Stimulated activated CD8-positive, alpha-beta memory T cell treated with anti-CD3 and anti-CD28 coated beads, Interleukin-4, amount 100 ng/mL, for 24 hours (primary cell): ENCODE results near the gene BCAS4.
"Not testable (repeated sequence)": the region's sequence is repeated elsewhere in the genome, so short reads cannot be mapped to it uniquely, and the experiment has no call there.

Experiments used
- DNase-seq: peaks from one replicate; pipeline ENCODE4 v3.0.0-alpha.2; 2020; ENCODE audit warnings: low read depth

BCAS4 gene, protein sequence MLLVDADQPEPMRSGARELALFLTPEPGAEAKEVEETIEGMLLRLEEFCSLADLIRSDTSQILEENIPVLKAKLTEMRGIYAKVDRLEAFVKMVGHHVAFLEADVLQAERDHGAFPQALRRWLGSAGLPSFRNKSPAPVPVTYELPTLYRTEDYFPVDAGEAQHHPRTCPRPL

GRCh38 chr20:50794846-50795634, at the start of gene BCAS4:
Gene BCAS4, plus strand, starts transcription at chr20:50795061. Its CDS starts 23 bp downstream, at chr20:50795084.
- peak; percentile 79 for DNase-seq

DNA sequence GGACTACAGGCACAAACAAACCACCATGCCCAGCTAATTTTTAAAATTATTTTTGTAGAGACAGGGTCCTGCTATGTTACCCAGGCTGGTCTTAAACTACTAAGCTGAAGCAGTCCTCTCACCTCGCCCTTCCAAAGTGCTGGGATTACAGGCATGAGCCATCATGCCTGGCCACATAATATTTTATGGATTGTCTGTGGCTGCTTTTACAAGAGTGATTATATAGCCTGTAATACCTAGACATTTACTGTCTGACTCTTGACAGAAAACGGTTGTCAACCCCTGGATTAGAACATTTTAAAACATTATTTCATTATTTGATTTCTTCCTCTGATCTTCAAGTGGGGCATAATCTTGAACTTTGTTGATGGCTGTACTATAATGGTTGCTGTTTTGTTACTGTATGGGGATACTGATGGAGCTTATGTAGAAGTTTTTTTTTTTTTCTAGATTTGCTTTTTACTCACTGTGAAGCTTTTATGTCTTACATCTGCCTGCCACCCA, 49.2 kb upstream of the BCAS4 start:
- no peak for DNase-seq

DNA sequence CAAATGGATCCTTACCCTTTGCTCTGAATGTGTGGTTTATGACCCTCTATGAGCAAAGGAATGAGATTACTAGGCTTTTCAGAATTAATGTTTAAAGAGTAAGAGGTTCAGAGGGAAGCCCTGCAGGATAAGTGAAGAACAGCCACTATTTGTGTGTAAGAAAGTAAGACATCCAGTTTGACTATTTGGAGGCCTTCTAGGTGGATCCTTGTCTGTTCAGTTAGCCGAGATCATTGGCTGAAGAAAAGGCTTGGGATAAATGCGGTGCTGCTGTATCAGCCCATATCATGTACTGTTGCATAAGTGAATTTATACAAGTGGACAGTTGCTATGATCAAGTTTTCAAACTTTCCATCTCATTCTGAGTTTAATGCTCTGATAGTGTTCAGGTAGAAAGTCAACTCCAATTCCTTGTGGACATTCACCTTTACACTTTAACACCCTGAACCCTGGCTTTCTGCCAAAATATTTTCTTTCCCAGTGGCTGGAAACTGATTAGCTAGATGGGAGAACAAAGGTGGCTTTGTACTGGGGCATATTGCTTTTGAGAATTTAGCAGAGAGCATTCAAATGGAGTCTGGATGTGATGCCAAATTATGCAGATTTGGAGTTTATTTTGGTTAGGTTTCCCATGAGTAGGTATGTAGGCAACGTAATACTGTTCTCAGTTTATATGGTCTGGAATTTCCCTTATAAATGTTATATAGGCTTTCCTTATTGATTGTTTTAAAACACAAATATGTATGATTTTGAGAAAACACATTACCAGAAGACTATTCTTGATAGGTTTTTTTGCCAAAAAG, 48.5 kb upstream of the BCAS4 start:
- DNase-seq: no peak

DNA sequence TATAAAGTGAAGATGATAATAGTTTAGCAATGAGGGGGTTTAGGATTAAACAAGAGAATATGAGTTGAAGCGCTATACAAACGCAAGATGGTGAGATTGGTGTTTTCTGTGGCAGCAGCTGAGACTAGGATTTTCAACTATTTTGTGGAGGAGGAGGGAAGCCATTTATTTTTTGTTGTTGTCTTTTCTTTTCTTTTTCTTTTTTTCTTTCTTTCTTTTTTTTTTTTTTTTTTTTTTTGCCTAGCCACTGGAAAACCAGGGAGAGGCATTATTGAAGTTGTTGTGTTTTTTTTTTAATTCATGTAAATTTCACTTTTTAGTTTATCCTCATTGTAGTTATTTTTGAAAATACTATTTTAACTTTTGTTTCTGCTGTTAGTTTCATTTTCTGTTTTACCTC, 47.6 kb upstream of the BCAS4 start:
- no peak for DNase-seq

DNA sequence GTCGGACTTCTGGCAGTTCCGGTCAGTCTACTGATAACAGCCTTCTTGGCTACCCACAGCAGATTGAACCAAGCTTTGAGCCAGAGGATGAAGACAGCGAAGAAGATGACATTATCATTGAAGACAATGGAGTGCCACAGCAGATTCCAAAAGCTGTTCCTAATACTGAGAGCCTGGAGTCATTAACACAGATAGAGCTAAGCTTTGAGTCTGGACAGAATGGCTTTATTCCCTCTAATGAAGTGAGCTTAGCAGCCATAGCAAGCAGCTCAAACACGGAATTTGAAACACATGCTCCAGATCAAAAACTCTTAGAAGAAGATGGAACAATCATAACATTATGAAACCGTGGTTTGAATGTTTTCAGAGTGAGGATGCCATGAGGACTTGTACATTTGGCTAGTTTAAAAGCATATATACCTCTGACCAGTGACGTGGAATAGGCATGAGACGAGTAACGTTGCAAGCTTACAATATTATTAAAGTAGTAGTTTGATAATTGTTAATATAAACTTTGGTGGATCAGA, 44.7 kb upstream of the BCAS4 start:
- DNase-seq: no peak

DNA sequence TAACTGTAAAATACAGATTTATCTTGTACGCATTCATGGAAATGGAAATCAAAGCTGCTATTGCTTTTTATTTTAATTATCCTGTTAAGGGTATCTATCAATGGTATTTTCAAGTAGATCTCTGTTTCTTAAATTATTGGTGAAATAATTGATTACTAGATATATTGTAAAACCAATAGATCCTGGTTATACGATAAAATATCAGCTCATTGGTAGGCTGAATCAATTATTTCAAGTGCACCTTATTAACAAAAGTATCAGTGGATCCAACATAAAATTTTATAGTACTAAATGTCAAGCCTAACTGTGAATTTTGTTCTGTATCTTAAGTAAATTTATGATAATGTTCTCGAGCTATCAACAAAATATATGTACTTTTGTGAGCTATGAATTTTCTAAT, 41.7 kb upstream of the BCAS4 start:
- no peak for DNase-seq

DNA sequence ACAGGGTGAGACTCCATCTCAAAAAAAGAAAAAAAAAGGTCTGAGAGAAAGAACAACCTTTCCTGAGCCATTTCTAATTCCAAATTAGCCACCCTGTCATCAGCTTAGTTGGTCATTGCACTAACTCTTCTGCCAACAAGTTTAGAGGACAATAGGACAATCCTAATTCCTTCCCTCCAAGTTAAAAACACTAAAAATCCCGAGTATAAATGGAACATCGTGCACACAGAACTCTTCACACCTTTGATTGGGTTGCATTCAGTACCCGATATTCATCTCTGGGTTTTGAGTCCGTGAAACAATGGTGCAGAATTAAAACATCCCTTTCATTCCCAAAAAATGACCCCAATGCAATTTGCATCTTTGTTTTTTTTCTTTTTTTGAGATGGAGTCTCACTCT, 40.4 kb upstream of the BCAS4 start:
- DNase-seq: no peak

DNA sequence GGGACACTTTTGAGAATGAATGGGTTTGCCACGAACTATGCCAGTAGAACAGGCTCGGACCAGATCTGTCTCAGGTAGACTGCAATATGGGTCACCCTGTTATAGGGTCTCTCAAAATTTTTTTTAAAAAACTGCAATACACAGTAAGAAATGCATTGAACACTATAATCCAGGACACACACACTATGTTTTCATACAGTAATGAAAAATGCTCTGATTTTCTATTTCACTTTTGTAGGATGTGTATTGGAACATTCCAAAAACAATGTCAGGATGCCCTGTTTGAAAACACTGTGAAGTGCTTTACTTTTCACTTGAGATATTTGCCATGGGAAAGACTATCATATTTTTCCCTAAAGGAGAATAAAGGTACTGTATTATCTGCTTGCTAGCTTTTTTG, 38.4 kb upstream of the BCAS4 start:
- DNase-seq: no peak

DNA sequence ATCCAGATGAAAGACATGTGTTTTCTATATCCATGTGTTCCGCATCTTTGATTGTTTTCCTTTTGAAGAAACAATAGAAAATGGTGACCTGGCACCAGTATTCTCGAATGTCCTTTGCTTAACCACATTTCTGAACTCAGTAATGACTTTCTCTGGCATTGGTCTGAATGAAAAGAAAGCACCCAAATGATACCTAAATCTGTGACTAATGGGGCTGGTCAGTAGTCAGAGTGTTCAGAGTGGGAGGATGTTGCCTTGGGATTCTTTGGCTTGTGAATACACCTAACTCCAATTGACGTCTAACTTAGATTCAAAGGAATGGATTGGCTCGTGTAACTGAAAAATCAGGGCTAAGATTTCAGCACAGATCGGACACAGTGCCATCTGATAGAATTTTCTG, 36.4 kb upstream of the BCAS4 start:
- DNase-seq: no peak

DNA sequence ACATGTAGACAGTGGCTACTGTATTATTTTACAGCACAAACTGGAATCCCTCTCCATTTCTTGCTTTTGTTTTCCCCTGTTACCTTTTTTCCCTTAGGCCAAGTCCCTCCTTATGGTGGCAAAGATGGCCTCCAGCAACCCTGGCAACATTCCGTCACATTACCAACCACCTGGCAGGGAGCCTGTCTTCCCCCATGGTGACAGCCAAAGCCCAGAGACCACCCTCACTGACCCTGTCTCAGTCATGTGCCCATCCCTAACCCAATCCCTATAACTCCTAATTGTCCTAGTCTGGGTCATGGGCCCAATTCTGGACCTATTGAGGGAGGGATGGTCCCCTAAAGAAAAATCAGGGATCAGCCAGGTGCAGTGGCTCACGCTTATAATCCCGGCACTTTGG, 35.9 kb upstream of the BCAS4 start:
- no peak for DNase-seq

GRCh38 chr20:50759678-50760077, 35.2 kb upstream of the BCAS4 start:
- DNase-seq: no peak

DNA sequence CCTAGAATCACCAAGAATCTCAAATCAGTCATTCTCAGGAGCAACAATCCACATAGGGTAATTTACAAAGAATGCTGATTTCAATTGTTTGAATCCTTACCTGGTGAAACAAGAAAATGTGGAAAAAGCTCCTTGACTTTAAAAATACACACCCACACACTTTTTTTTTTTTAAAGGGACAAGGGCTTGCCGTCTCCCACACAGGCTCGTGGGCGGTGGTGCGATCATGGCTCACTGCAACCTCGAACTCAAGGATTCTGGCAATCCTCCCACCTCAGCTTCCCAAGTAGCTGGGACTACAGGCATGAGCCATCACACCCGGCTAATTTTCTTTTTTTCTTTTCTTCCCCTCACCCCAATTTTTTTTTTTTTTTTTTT, 32.8 kb upstream of the BCAS4 start:
- no peak for DNase-seq

GRCh38 chr20:50762435-50763220, 32.2 kb upstream of the BCAS4 start:
- no peak for DNase-seq

- not testable (repeated sequence) for DNase-seq
These were observed 31.1 kb upstream of the BCAS4 start for GRCh38 chr20:50763550-50764458.

- DNase-seq: not testable (repeated sequence)
These were observed 29.6 kb upstream of the BCAS4 start for GRCh38 chr20:50765251-50765650.

GRCh38 chr20:50765674-50766073, 29.2 kb upstream of the BCAS4 start:
- no peak for DNase-seq

GRCh38 chr20:50766955-50767809, 27.7 kb upstream of the BCAS4 start:
- DNase-seq: not testable (repeated sequence)

DNA sequence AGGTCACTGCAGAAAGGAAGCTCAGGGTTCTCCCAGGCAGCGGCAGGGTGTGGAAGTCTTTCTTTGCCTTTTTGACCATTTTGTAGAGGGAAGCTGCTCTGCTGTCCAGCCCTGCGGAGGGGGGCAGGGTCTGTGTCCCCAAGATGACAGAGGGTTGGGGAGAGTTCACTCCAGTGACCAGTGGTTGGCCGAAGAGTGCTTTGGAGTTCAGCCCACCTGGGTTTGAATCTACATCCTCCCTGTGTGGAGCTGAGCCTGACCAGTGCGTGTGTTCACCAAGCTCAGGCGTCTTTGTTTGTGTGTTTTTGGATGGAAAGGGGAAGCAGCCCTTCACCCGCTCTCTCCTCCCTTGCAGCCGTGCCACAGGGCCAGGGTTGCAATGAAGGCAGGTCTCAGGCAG, 25.9 kb upstream of the BCAS4 start:
- DNase-seq: not testable (repeated sequence)

DNA sequence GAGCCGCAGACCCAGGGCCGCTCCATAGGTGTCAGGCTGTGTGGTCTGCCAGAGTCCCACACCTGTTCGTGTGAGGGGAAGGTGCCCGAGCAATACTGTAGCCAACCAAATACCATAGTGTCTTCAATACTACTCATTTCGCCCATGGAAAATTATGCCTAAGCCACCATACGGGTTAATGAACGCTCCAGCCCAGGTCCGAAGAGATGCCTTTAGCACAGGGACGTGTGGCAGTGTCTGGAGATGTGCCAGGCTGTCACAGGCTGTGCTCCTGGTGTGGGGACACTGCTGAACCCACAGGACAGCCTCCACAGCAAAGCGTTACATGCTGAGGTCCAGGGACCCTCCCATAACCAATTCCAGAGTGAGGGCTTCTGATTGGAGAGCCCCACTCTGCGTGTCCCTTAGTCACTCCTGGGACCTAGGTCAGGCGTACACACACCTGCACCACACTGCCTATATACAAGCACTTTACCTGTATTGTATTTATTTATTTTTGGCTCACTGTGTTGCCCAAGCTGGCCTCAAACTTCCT, 25.2 kb upstream of the BCAS4 start:
- DNase-seq: not testable (repeated sequence)
